B cell (primary cell): Measurements from ENCODE around the gene CELF4.

ENCODE experiments used
- EZH2 ChIP-seq: IDR thresholded peaks from 2 replicates; pipeline ENCODE4 v1.6.1; 2012; ENCODE audit warnings: borderline replicate concordance, low read depth, mild to moderate bottlenecking, moderate library complexity, low read length; ENCODE audit not compliant: insufficient read depth, poor library complexity, severe bottlenecking
- TF ChIP-seq, protein P1 (sequence below): fragments of 200-600 bp; IDR thresholded peaks from one replicate; pipeline ENCODE4 v1.8.0; 2022; ENCODE audit warnings: antibody characterized with exemption, mild to moderate bottlenecking

GRCh38 chr18:37541517-37541916 lies 24.1 kb downstream of the CELF4 start:
- TF ChIP-seq, protein P1, sequence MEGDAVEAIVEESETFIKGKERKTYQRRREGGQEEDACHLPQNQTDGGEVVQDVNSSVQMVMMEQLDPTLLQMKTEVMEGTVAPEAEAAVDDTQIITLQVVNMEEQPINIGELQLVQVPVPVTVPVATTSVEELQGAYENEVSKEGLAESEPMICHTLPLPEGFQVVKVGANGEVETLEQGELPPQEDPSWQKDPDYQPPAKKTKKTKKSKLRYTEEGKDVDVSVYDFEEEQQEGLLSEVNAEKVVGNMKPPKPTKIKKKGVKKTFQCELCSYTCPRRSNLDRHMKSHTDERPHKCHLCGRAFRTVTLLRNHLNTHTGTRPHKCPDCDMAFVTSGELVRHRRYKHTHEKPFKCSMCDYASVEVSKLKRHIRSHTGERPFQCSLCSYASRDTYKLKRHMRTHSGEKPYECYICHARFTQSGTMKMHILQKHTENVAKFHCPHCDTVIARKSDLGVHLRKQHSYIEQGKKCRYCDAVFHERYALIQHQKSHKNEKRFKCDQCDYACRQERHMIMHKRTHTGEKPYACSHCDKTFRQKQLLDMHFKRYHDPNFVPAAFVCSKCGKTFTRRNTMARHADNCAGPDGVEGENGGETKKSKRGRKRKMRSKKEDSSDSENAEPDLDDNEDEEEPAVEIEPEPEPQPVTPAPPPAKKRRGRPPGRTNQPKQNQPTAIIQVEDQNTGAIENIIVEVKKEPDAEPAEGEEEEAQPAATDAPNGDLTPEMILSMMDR, result no peak
- no peak for TF ChIP-seq EZH2
